Hindlimb muscle (tissue), 1 donor: ENCODE results near the gene SH2D3C. TPM values are rescaled to one million over a fixed set of nuclear protein-coding genes. Genes with fewer than 3 reads are reported as not detected.
"Not testable (repeated sequence)": the region's sequence is repeated elsewhere in the genome, so short reads cannot be mapped to it uniquely, and the experiment has no call there.

Experiments used
- DNase-seq: peaks from one replicate; pipeline ENCODE4 v3.0.0-alpha.2; 2013
- polyA plus RNA-seq: library from polyadenylated mRNA; unstranded; fragments of 120-200 nt; gene quantifications from one replicate; pipeline ENCODE4 v1.2.1, GENCODE V29; 2013; ENCODE audit not compliant: insufficient read length

Gene SH2D3C
- polyA plus RNA-seq, 1 donor: 28.2 TPM

DNA sequence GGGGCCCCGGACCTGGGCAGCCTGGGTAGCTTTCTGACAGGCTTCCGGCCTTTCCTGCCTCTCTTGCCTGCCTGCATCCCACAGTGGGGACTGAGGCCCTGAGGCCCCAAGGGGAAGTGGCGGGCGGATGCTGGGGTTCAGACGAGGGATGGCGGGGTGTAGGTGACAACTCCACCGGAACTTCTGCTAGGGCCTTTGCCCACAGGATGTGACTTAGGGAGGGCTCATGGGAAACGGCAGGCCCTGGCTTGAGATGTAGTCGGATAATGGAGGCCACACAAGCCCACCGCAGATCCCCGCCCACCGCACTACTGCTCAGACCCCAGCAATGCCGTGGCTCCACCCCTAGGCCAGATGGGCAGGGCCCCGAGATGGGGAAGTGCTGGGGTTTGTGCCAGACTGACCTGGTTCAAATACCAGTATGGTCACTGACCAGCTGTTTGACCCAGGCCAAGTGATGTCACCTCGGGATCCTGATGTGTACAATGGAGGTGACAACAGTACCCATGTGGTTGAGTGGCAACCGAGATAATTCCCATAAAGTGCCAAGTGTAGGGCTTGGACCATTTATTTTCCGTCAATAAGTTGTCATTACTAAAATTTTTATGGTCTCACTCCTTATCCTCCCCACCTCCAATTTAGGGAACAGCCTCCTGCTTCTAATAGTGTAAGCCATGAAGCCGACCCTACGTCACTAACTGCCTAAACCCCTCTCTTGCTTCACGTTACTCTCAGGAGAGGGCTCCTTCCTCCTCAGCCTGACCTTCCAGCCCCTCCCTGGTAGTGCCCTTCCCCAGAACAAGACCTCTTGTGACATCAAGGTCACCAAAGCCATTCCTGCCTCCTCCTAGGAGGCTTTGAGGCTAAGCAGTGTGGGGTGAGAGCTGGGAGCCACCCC is 4.9 kb upstream of the SH2D3C start:
- no peak for DNase-seq

GRCh38 chr9:127781806-127782205 is 3.3 kb upstream of the SH2D3C start:
- DNase-seq: no peak

GRCh38 chr9:127780909-127781308 is 2.4 kb upstream of the SH2D3C start:
- not testable (repeated sequence) for DNase-seq

DNA sequence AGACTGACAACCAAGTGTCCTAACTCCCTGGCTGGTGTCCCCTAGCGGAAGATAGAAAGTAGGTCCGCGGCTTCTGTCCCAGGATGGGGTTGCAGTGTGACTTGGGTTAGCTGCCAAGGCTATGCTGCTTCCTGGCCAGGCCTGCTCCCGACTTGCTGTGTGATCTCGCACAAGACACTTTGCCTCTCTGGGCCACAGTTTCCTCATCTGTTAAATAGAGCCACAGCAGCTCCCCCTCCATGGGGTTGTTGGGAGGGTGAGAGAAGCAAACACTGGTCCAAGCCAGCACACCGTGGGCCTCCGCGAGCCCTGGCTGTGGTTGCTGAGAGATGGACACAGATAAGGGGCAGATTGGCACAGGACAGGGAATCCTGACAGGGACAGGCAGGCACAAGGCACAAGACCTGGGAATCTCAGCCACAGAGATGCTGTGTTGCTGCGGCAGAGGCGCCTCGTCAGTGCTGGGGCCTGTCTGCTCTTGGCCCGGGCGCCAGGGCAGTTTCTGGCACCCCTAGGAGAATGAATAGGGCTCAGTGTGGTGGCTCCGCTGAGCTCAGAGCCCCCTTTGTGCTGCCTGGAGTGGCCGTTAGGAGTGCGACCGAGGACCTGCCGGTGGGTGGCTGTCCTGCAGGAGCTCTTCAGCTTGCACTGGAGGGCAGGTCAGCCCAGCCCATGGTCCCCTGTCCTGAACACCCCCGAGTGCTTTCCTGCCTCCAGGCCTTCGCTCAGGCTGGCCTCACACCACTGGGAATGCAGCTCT is 1.8 kb upstream of the SH2D3C start:
- no peak for DNase-seq

DNA sequence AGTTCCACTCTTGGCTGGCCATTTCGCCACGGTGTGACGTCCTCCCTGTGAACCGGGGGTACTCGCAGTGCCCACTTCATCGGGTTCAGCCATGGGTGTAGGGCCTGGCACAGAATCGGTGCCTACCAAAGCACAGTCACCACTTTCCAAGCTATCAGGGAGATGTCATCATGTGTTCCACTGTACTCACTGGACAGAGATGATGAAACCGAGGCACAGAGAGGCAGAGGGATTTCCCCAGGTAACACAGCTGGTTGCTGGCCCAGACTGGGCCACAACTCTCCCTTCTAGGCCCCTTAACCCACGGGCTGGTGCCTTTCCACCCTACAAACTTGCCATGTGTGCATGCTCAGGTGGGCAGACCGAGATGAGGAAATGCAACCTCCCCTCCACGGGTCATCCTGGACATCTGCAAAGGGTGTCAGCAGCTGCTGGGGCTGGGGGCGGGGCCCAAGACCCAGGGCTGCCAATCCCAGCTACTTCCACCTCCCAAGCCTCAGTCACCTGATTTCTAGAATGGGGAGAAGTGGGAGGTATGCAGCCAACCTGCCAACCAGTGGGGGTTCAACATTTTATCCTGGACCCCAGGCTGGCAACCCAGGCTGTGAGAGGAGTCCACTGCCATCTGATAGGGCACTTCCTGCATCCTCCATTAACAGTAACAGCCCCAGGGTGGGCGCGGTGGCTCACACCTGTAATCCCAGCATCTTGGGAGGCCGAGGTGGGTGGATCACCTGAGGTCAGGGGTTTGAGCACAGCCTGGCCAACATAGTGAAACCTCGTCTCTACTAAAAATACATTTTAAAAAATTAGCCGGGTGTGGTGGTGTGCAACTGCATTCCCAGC is 893 bp upstream of the SH2D3C start:
- DNase-seq: no peak

- DNase-seq: no peak
Observed at GRCh38 chr9:127777368-127777980, 992 bp downstream of the SH2D3C start.

- no peak for DNase-seq
Observed at GRCh38 chr9:127776924-127777289, 1.6 kb downstream of the SH2D3C start.

- no peak for DNase-seq
Observed at GRCh38 chr9:127776195-127776923, 2.1 kb downstream of the SH2D3C start.

GRCh38 chr9:127773981-127774380 is 4.5 kb downstream of the SH2D3C start:
- no peak for DNase-seq

- no peak for DNase-seq
Observed at GRCh38 chr9:127773272-127773671, 5.2 kb downstream of the SH2D3C start.

DNA sequence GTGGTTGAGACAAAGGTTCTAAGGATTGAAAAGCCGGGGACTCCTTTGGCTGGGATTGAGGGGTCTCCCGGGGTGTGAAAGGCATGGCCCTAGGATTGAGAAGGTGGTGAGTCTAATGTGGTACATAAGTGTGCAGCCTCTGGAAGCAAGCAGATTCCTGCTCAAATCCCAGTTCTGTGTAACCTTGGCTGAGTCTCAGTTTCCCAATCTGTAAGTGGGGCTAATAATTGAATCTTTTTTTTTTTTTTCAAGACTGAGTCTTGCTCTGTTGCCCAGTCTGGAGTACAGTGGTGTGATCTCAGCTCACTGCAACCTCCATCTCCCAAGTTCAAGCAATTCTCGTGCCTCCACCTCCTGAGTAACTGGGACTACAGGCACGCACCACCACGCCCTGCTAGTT is 5.9 kb downstream of the SH2D3C start:
- no peak for DNase-seq

GRCh38 chr9:127771570-127772189 is 6.8 kb downstream of the SH2D3C start:
- no peak for DNase-seq

DNA sequence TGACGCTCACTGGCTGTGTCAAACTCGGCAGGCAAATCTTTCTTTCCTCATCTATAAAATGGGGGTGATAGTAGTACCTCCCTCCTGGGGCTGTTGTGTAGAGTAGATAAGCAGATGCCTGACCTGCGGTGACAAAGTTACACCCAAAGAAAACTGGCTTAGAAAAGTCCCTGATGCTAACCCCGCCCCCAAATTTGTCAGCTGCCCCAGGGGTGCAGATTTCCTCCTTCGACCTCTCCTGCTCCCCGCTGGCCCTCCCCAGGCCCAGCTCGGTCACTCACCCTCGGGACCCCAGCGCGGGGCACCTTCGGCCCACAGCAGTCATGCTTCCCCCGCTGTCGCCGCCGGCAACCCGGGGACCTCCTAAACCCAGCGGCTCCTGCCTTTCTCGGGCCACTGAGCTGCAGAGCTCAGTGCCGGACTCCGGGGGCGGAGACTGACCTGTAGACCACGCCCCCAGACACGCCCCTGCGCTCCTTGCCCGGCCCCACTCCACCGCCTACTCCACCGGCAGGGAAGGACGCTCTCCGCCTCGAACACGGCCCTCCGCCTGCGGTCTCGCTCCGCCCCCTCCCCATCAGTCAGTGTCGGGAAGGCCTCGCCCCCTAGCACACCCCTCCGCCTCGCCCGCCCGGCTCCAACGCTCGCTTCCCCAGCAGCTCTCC is 7.4 kb downstream of the SH2D3C start:
- peak; percentile 95 for DNase-seq

- DNase-seq: no peak
Observed at GRCh38 chr9:127770583-127770904, 7.9 kb downstream of the SH2D3C start.

GRCh38 chr9:127769929-127770582 is 8.4 kb downstream of the SH2D3C start:
- no peak for DNase-seq

GRCh38 chr9:127769101-127769500 is 9.4 kb downstream of the SH2D3C start:
- no peak for DNase-seq

DNA sequence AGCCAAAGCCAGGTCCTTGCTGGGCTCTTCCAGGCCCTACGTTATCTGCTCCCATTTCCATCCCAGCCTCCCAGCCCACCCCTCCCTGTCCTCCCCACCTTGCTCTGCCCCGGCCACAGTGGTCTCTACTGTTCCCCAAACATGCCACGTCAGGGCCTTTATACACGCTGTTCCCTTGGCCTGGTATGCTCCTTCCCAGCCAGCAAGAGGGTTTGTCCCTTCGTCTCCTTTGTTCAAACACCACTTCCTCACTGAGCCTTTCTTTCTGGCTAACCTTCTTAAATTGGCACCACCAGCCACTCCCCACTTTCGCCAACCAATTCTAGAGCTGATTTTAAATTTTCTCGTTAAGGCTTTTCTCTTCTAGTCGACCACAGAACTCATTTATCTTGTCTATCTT is 9.8 kb downstream of the SH2D3C start:
- no peak for DNase-seq

DNA sequence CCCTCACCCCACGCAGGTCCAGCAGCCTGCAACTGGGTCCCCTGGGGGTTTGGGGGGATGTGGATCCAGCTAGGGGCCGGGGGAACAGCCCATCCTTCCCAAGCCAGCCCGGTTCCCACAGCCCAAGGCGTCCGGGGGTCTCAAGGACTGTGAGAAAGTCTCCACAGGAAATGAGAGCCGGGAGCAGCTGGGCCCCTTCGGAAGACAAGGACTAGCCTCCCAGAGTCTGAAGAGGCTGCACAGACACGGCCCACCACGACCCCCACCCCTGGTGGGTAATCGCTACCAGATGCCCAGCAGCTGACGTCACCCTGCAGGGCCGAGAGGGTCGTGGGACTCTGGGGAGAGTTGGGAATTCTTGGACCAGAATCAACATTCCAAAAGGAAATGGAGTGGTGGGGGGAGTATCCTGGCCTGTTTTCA is 10.5 kb downstream of the SH2D3C start:
- DNase-seq: no peak

- no peak for DNase-seq
Observed at GRCh38 chr9:127767410-127767809, 11.1 kb downstream of the SH2D3C start.

DNA sequence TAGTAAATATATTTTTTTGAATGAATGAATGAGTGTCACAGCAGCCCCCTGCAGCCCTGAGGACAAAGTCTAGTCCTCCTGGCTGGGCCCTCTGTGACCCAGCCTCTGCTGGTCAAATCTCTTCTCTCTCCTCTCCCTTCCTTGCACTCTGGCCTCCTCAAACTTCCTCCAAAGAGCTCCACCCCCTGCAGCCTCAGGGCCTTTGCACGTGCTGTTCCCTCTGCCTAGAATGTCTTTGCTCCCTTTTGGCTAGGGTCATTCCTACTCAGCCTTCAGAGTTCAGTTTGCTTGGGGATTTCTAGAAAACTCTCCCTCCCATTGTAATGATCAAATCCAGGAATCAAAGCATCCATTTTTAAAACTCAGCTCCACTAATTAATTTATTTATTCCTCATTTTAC is 13.0 kb downstream of the SH2D3C start:
- no peak for DNase-seq
